Hepatocyte (in vitro differentiated cells): ENCODE data around the gene PTCH2. TPM values are rescaled to one million over a fixed set of nuclear protein-coding genes. Genes with fewer than 3 reads are reported as not detected.

ENCODE experiments used
- DNase-seq: peaks from one replicate; pipeline ENCODE4 v3.0.0-alpha.2; 2016; ENCODE audit warnings: low spot score
- H2AFZ ChIP-seq: fragments of 200-600 bp; sonication (generic); 2 replicates; pipeline ENCODE4 v1.6.0; 2016; ENCODE audit warnings: antibody characterized with exemption, mild to moderate bottlenecking
- H3K27ac ChIP-seq: fragments of 200-600 bp; sonication (generic); 2 replicates; pipeline ENCODE4 v1.5.1; 2016; ENCODE audit warnings: mild to moderate bottlenecking
- H3K27me3 ChIP-seq: fragments of 200-600 bp; sonication (generic); 2 replicates; pipeline ENCODE4 v1.6.1; 2016
- H3K36me3 ChIP-seq: fragments of 200-600 bp; sonication (generic); replicated peaks from 2 replicates; pipeline ENCODE4 v1.5.1; 2016; ENCODE audit warnings: low read depth; ENCODE audit not compliant: insufficient read depth
- H3K4me1 ChIP-seq: fragments of 200-600 bp; sonication (generic); 2 replicates; pipeline ENCODE4 v1.5.1; 2016; ENCODE audit warnings: mild to moderate bottlenecking, moderate library complexity; ENCODE audit not compliant: insufficient read depth
- H3K4me2 ChIP-seq: fragments of 200-600 bp; sonication (generic); 2 replicates; pipeline ENCODE4 v1.6.0; 2016
- H3K4me3 ChIP-seq: fragments of 200-600 bp; sonication (generic); 2 replicates; pipeline ENCODE4 v1.5.1; 2016; ENCODE audit warnings: mild to moderate bottlenecking
- H3K79me2 ChIP-seq: fragments of 200-600 bp; sonication (generic); 2 replicates; pipeline ENCODE4 v1.6.0; 2017; ENCODE audit warnings: mild to moderate bottlenecking
- H3K9me2 ChIP-seq: fragments of 200-600 bp; sonication (generic); replicated peaks from 2 replicates; pipeline ENCODE4 v1.6.0; 2017; ENCODE audit warnings: mild to moderate bottlenecking; ENCODE audit not compliant: insufficient read depth
- H3K9me3 ChIP-seq: fragments of 200-600 bp; sonication (generic); 2 replicates; pipeline ENCODE4 v1.5.1; 2016; ENCODE audit warnings: low read depth, mild to moderate bottlenecking
- H4K20me1 ChIP-seq: fragments of 200-600 bp; sonication (generic); 2 replicates; pipeline ENCODE4 v1.6.0; 2016; ENCODE audit warnings: mild to moderate bottlenecking; ENCODE audit not compliant: insufficient read depth, poor library complexity, severe bottlenecking
- CTCF ChIP-seq: fragments of 200-600 bp; sonication (generic); IDR thresholded peaks from 2 replicates; pipeline ENCODE4 v1.5.1; 2016; ENCODE audit warnings: antibody characterized with exemption, mild to moderate bottlenecking; ENCODE audit not compliant: poor library complexity
- EZH2 ChIP-seq: fragments of 200-600 bp; sonication (generic); IDR thresholded peaks from 2 replicates; pipeline ENCODE4 v1.6.1; 2016; ENCODE audit warnings: antibody characterized with exemption, mild to moderate bottlenecking, borderline replicate concordance
- EZH2phosphoT487 ChIP-seq: fragments of 200-600 bp; sonication (generic); IDR thresholded peaks from one replicate; pipeline ENCODE4 v1.6.1; 2018; ENCODE audit warnings: antibody characterized with exemption, mild to moderate bottlenecking, low read depth, moderate library complexity; ENCODE audit not compliant: unreplicated experiment, severe bottlenecking
- WGBS: methylation state at CpG from one replicate; pipeline ENCODE4 v1.1.6; 2016; ENCODE audit warnings: low lambda C conversion rate; ENCODE audit errors: missing lambda C conversion rate; 5-methylcytosine and 5-hydroxymethylcytosine counted together
- polyA plus RNA-seq: library from polyadenylated mRNA; unstranded; fragments of >200 nt; fragmentation: Nextera tagmentation; extraction: Ambion mirVana; gene quantifications from 2 replicates; pipeline ENCODE4 v1.2.1, GENCODE V29; 2016
- total RNA-seq: library from RNA; depleted of rRNA; stranded (reverse); fragments of >200 nt; gene quantifications from 2 replicates; pipeline ENCODE4 v1.2.3, GENCODE V29; 2014

Gene PTCH2
- total and polyA plus RNA-seq, 2 experiments from 2014 or later, result 0.43 to 1.3 TPM

GRCh38 chr1:44784094-44785028, 58.7 kb downstream of the PTCH2 start:
- Histone ChIP-seq H3K27ac (peak overlapping the region; percentile 9), H2AFZ (peak overlapping the region; percentile 97)

GRCh38 chr1:44783697-44784093, 59.4 kb downstream of the PTCH2 start:
- H3K27me3 ChIP-seq, result no peaks in the 10 kb centered on the region
- TF ChIP-seq EZH2phosphoT487, result no peak
- TF ChIP-seq EZH2, result no peak
- no peak for TF ChIP-seq CTCF
- H4K20me1 ChIP-seq, result peaks cover under 1% of the 10 kb centered on the region
- H2AFZ ChIP-seq, result peak overlapping the region; percentile 97
- DNase-seq, result no peak
- peaks cover 21% of the 10 kb centered on the region for H3K4me1 ChIP-seq
- no peak overlapping the region for H3K4me3 ChIP-seq
- H3K36me3 ChIP-seq, result no peaks in the 10 kb centered on the region
- H3K79me2 ChIP-seq, result peaks cover 2% of the 10 kb centered on the region
- H3K4me2 ChIP-seq, result peak overlapping the region; percentile 98
- 64% methylated on average over 8 of the region's 8 CpGs for WGBS
- H3K9me3 ChIP-seq, result no peaks in the 10 kb centered on the region
- H3K9me2 ChIP-seq, result no peaks in the 10 kb centered on the region
- H3K27ac ChIP-seq, result peak overlapping the region; percentile 9

More at GRCh38 chr1:44784094-44785028, 58.7 kb downstream of the PTCH2 start:
- no peaks in the 10 kb centered on the region for H3K27me3 ChIP-seq
- TF ChIP-seq CTCF, result no peak
- DNase-seq, result no peak
- no peaks in the 10 kb centered on the region for H3K36me3 ChIP-seq
- 16% methylated on average over 33 of the region's 71 CpGs for WGBS
- H3K9me2 ChIP-seq, result no peaks in the 10 kb centered on the region
- no peaks in the 10 kb centered on the region for H4K20me1 ChIP-seq
- peaks cover 21% of the 10 kb centered on the region for H3K4me1 ChIP-seq
- peak overlapping the region; percentile 98 for H3K4me2 ChIP-seq
- no peaks in the 10 kb centered on the region for H3K79me2 ChIP-seq
- no peak overlapping the region for H3K4me3 ChIP-seq
- no peaks in the 10 kb centered on the region for H3K9me3 ChIP-seq

GRCh38 chr1:44780583-44781121, 62.4 kb downstream of the PTCH2 start:
- no peaks in the 10 kb centered on the region for H3K9me3 ChIP-seq
- no peaks in the 10 kb centered on the region for H3K27me3 ChIP-seq
- no peak for TF ChIP-seq CTCF
- no peak for TF ChIP-seq EZH2phosphoT487
- TF ChIP-seq EZH2, result no peak
- peaks cover 20% of the 10 kb centered on the region for H3K4me1 ChIP-seq
- H3K36me3 ChIP-seq, result no peaks in the 10 kb centered on the region
- H3K9me2 ChIP-seq, result no peaks in the 10 kb centered on the region
- no peak overlapping the region for H2AFZ ChIP-seq
- WGBS, result 97% methylated on average over 14 of the region's 14 CpGs
- DNase-seq, result no peak
- H3K27ac ChIP-seq, result no peak overlapping the region
- no peak overlapping the region for H3K4me3 ChIP-seq
- H4K20me1 ChIP-seq, result peaks cover 25% of the 10 kb centered on the region
- no peak overlapping the region for H3K4me2 ChIP-seq
- H3K79me2 ChIP-seq, result peaks cover 27% of the 10 kb centered on the region
